Brain pericyte (primary cell): ENCODE measurements around the gene F12.
"Not testable (repeated sequence)": the region's sequence is repeated elsewhere in the genome, so short reads cannot be mapped to it uniquely, and the experiment has no call there.

Experiments
- DNase-seq: peaks from one replicate; pipeline ENCODE4 v3.0.0-alpha.2; 2012; ENCODE audit warnings: low read depth, low spot score

F12 gene

DNA sequence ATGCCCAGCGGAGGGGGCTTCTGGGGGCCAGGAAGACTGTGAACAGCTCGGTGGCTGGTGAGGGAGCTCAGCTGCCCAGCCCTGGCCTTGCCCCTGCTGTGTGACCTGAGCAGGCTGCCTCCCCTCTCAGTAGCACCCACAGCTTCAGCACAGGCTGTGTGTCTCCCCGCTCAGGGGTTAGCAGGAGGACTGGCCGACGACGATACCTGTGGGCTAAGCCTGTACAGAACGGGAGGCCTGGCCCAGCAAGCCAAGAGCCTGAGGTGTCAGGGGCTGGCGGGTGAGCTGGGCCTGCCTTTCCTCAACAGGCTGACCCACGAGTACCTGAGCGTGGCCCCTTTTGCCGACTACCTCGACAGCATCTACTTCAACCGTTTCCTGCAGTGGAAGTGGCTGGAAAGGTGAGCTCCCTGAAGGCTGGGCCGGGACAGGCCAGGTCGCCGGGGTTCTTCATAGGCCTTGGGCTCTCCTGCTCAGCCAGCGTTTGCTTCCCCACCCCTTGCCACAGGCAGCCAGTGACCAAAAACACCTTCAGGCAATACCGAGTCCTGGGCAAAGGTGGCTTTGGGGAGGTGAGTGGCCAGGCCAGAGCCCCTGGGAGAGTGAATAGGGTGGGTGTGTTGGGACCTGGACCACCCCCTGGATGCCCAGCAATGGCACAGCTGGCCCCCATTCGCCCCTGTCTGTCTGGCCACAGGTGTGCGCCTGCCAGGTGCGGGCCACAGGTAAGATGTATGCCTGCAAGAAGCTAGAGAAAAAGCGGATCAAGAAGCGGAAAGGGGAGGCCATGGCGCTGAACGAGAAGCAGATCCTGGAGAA is 23.7 kb upstream of the F12 start:
- DNase-seq: no peak

DNA sequence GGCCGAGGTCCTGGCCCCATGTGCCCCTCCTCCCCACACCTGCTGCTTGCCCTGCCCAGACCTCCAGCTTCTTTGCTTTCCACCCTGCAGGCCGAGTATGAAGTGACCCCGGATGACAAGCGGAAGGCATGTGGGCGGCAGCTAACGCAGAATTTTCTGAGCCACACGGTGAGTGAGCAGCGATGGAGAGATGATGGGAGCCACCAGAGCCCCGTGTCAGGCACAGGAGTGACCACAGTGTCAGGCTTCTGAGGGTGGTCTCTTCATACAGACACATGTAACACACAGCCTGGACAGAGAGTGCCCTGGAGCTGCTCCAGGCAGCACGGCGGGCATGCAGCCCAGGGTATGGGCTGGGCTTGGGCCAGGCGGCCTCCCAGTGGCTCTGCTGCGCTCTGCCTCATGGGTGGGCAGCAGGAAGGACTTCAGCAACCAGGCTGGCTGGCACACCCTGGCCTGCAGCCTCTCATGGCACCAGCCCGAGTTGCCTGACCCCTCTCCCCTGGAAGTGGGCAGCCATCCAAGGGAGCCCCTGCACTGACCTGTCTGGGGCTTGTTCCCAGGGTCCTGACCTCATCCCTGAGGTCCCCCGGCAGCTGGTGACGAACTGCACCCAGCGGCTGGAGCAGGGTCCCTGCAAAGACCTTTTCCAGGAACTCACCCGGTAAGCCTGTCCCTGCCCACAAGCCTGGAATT is 22.9 kb upstream of the F12 start:
- no peak for DNase-seq

DNA sequence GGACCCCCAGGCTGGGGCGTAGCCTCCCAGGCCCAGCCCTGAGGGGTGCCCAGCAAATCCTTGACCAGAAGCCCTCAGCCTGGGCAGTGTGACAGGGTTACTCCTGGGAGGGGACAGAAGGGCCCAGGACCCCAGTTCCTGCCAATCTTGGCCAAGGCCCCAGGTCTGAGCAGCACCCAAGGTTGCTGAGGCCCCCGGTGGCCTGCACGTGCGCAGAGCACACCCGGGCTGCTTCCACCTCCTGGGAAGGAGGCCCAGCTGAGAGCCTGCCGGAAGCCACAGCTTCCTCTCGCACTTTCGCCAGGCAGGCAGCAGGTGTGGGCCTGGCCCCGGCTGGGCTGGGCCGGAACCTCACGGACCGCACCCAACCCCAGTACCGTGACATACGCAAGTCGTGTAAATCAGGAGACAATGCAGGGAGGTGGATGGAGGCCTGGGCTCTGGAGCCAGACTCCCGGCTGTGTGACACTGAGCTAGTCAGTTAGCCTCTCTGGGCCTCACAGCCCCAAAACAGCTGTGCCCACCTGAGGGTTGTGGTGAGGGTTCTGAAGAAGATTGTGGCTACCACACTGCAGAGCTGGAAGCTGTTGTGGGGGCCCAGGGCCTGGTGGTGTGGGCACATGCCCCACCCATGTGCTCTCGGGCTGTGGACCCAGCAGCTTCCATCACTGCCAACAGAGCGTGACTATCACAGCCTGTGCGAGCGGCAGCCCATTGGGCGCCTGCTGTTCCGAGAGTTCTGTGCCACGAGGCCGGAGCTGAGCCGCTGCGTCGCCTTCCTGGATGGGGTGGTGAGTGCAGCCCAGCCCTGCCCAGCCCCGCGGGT is 22.2 kb upstream of the F12 start:
- DNase-seq: no peak

DNA sequence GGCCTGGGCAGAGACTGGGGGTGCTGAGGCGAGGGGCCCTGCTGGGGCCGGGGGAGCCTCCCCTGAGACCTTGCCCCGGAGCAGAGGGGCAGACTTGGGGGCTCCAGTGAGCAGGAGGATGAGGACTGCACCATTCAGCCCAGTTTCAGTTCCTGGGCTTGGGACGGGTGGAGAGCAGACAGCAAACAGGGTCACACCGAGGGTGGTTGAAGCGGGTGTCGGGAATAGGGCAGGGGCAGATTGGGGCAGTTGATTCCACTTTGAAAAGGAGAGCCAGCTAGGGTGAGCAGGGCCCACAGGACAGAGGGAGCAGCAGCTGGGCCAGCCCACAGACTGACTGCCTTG is 21.6 kb upstream of the F12 start:
- DNase-seq: no peak

DNA sequence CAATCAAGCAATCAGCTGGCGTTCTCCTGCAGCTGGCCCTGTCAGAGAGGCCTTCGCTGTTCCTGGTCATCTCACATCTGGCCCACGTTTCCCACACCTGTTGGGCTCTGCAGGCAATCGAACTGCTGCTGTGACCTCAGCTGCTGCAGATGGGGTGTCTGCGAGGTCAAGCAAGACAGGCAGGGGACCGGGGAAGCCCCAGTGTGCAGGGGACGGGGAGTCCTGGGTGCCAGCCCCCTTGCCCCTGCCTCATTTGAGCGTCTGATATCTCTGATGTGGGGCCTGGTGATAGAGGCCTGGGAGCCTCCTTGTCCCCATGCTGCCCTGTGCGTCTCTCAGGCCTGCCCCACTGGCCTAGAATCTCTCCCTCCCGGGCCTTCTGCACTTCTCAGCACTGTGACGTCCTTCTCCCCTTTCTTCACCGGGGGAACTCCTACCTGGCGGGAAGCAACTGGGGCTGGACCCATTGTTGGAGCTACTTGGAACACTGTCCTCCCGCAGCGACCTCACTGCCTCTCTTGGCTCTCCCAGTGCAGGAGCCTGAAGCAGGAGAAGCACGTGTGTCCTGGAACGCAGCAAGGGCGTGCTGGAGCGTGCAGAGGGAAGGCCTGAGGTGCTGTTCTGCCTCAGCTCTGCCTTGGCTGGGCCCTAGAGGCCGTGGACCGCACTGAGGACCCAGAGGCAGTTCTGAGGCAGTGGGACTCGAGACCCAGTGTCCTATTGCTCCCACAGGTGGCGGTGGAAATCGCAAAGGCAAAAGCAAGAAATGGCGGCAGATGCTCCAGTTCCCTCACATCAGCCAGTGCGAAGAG is 21.0 kb upstream of the F12 start:
- no peak for DNase-seq

DNA sequence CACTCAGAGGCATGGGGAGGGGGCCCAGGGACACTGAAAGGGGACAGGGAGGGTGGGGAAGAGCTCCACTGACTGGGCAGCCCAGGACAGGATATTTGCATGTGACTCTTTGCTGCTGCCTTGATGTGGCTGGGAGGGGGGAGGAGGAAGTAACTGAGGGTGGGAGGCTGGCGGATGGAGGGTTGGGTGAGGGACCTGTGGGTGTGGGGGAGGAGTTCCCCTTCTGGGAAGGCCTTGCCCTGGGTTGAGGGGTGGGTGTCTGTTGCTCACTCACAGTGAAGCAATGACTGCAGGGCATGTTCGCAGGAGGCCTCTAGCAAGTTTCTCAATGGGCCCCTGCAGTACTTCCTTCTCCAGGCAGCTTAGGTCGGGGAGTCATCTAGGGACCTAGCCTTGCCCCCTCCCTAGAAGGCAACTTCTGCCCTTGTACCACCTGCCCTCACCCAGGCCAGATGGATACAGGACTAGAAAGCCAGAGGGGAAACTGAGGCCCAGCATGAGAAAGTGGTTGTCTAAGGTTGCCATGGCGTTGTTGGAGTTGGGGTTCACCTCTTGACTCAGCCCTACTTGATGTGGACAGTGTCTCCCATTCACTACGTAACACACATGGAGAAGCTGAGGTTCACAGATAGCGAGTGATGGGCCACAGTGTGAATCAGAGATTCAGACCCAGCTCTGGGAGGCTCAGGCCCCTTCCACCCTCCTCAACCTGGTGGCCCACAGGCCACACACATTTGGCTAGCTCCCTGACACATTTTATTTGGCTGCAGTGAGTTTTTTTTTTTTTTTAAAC is 20.1 kb upstream of the F12 start:
- no peak for DNase-seq

DNA sequence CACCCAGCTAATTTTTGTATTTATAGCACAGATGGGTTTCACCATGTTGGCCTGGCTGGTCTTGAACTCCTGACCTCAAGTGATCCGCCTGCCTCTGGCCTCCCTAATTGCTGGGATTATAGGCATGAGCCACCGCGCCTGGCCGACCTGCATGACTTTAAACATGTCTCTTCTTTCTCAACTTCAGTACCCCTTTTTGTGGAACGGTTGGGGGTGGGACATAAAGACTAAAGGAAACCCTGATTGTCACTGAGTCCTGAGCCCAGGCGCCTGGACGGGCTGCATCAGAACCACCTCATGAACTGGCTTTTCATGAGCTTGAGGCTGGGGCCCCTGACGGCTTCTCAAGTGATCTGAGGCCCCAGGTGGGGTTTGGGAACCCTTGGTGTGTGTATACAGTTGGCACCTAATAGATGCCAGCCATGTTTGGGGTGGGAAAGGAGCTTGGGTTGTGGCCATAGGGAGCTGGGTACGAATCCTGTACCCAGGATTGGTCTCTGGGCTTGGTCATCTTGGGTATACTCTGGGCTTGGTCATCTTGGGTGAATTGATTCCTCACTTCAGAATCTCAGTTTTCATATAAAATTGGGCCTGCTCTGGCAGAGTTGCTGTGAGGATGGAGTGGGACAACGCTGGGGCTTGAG is 19.3 kb upstream of the F12 start:
- DNase-seq: no peak

DNA sequence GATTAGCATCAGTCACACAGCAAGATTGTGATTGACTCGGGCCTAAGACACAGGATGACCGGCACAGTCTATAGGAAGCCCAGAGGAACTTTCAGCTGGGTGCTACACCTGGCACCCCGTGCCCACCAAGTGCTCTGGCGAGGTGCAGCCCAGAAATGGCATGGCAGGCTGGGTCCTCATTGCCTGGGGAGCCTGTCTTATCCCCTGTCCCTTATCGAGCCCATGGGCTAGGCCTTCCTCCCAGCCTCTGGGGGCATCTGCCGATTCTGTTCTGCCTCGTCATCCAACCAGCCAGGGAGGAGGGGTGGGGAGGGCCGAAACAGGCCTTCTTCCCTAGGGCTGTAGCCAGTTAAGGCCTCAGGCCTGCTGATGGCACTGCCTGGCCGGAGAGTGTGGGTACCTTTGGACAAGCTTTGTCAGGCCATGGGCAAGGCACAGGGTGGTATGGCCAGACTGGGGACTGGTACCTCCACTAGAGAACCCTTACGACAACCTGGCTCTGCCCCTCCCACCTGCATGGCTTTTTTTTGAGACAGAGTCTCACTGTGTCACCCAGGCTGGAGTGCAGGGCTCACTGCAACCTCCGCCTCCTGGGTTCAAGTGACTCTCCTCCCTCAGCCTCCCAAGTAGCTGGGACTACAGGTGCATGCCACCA is 18.7 kb upstream of the F12 start:
- DNase-seq: no peak

DNA sequence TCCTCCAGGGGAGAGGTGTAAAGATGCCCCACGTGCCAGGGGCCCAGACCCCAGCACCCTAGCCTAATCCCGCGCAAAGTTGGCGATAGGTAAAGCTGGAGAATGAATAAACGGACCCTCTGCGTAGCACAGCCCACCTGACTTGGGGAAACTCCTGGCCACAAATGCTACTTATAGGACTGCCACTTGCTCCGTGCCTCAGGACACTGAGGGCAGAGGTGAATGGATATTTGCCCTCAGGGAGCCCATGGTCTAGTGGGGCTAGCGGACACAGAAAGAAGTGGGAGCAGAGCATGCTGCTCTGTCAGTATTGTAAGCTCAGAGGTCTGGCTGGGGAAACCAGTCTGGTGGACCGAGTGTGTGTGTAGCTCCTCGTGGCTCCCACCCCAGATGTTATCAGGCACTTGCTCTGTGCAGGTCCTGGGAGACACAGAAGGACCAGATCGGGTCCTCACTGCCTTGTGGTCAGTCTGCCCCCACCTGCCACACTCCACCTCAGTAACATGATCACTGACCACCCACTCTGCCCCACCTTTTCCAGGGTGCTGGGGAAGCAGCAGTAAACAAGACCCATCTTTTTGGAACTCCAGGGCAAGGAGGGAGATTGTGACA is 18.0 kb upstream of the F12 start:
- DNase-seq: no peak

DNA sequence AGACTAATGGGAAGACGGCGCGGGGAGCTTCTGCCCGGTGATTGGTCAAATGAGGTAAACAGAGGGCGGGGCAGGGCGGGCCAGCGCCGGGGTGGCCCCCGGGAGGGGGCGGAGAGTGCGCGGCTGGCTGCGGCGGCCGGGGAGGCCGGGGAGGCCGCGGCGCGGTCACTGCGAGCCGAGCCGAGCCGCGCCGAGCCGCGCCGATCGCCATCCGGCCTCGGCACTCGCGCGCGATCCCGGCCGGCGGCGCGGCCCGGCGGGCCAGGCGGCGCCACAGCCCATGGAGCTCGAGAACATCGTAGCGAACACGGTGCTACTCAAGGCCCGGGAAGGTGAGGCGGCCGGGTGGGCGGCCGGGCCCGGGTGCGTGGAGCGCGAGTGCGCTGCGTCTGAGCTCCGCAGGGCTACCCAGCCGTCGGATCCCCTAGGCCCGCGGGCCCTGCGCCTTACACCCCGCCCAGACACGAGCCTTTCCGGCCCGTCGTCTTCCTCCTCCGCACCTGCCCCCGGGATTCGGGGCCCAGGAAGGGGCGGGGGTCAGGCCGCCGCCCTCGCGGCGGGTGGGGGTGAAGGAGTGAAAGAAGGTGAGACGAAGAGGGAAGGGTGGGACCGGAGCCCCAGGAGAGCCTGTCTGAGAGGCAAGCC is 17.3 kb upstream of the F12 start, which contains the start of gene GRK6:
Gene GRK6 (plus strand): TSS at position 111 of the 645 bp plus-strand sequence. CDS start 170 bp downstream, at position 281.
- DNase-seq: no peak

DNA sequence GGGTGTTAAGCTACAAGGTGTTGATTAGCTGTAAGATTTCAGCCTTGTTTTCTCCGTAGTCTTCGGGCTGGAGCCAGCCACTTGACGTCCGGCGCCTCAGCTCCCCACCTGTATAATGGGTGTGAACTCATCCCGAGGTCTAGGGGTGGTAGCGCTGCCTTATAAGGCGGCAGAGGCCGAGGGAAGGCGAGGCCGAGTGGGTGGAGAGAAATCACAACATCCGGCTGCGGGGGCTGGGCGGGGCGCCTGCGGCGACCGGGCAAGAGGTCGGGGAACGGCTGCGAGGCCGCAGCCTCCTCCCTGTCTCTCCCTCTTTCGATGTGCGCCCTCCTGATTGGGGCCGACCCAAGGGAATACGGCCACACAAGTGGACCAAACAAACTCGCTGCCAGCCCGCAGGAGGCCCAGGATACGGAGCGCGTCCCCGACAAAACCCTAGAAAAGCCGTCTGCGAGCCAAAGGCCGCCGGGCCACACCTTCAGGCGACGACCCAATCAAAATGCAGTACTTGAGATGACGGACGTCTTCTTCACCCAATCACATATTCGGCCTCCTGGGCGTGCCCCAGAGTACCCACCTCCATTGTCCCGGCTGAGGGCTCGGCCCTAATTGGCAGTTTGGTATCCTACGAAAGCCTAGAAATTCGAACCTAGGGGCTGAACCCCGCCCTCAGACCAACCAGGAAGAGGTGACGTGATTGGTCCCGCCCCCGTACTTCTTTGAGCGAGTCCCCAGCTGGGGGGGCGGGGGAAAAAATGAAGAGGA is 16.6 kb upstream of the F12 start:
- DNase-seq: peak; percentile 99

DNA sequence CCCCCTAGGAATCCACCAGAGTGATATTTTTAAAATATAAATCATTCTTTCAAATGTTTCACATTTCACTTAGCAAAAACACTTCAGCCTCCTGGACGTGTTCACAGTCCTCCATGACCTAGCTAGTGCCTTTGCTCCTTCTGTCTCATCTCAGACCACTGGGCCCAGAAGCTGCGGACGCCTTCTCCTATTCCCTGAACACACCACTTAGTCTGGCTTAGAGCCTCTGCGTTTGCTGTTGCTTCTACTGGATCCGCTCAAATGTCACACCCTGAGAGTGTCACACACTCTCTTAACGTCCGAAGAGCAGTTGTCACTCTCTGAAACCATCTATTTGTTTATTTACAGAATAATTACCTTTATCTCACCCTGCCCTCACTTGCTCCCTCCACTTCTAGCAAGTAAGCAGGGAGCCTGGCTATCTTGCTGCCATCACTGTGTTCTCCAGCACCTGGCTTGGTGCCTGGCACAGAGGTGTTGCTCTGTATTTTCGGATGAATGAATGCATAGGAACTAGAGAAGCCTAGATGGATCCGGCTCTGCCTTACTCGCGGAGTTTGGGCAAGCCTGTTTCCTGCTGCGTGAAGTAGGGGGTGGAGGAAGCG is 15.9 kb upstream of the F12 start:
- DNase-seq: no peak

DNA sequence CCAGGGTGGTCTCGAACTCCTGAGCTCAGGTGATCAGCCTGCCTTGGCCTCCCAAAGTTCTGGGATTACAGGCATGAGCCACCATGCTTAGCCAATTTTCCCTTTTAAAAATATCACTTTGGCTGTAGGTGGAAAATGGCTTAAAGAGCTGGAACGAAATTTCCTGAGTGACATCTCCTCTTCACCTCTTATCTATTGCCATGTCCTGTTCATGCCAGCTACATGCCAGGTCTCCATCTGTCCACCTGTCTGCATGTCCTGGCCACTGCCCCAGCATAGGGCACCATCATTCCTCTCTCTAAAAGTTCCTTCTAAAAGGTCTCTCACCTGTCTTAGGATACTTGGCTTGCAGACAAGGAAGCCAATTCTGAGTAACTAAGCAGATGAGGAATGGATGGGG is 14.3 kb upstream of the F12 start:
- DNase-seq: no peak

DNA sequence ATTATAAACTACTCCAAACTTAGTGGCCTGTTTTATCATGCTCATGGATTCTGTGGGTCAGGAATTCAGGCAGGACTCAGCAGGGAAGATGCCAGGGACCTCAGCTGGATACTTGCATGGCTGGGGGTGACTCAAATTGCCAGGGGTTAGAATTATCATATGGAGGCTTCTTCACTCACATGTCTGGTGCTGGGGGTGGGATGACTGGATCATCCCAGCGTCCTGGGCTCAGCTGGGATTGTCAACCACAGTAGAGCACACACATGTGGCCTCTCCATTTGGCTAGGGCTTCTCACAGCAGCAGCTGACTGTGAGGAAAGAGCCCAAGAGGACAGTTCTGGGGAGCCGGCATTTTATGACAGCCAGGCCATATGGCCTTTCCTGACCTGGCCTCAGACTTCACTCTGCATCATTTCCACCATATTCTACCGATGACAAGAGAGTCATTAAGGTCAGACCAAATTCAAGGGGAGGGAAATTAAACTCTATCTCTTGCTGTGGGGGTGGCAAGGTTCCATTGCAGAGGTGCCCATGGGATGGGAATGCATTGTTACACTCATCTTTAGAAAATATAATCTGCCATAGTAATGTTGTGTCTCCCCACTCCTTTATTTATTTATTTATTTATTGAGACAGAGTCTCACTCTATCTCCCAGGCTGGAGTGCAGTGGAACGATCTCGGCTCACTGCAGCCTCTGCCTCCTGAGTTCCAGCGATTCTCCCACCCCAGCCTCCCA is 11.9 kb upstream of the F12 start:
- DNase-seq: no peak

DNA sequence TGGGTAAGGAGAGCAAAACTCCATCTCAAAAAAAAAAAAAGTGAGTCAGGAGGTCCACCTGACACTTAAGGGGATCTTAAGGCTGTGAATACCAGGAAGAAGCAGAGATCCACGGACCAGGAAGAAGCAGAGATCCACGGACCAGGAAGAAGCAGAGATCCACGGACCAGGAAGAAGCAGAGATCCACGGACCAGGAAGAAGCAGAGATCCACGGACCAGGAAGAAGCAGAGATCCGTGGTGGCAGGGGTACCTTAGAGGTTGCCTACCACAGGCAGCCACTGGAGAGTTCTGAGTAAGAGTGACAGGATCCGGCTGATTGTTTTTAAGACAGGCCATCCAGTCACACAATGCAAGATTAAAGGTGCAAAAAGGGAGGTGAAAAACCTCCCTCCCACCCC is 11.1 kb upstream of the F12 start:
- not testable (repeated sequence) for DNase-seq

DNA sequence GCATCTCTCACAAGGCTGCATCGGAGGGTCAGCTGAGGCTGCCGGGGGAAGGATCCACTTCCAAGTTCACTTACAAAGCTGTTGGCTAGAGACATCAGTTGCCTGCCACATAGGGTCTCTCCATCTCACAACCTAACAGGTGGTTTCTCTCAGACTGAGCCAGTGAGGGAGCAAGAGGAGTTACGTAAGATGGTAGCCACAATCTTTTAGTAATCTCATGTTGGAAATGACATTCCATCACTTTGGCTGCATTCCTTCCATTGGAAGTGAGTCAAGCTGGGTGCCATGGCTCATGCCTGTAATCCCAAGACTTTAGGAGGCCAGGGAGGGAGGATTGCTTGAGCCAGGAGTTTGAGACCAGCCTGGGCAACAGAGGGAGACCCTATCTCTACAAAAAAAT is 9.7 kb upstream of the F12 start:
- DNase-seq: no peak

DNA sequence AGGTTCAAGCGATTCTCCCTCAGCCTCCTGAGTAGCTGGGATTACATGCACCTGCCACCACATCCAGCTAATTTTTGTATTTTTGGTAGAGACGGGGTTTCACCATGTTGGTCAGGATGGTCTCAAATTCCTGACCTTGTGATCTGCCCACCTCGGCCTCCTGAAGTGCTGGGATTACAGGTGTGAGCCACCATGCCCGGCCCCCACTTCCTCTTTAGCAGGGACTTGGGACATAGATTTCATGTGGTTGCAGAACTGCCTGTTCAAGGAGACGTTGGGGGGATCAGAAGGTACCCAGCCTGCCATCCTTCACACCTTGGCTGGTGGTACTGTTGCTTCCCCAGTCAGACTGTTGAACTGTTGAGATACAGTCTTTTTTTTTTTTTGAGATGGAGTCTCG is 7.7 kb upstream of the F12 start:
- DNase-seq: not testable (repeated sequence)
